ENCODE results near the gene RNF207. TPM values are rescaled to one million over a fixed set of nuclear protein-coding genes. Genes with fewer than 3 reads are reported as not detected.

The RNF207 gene
- total and polyA plus RNA-seq, 3 experiments from 2014 or later = 0.22 to 12.8 (median 10.8) TPM

GRCh38 chr1:6170116-6170741 lies 35.7 kb upstream of the RNF207 start:
- Mint-ChIP-seq H3K27me3 (peaks cover 18 to 24% of the 10 kb centered on the region in 2 donors), H3K4me1 (no peaks in the 10 kb centered on the region), H3K4me3 (no peak overlapping the region), H3K27ac (no peak overlapping the region), H3K36me3 (no peaks in the 10 kb centered on the region), H3K9me3 (no peaks in the 10 kb centered on the region)
- no peak for DNase-seq
- Histone ChIP-seq H3K27me3 (ENCODE audit: insufficient read depth, low read length, poor library complexity, severe bottlenecking) (no peaks in the 10 kb centered on the region), H3K4me1 (ENCODE audit: insufficient read depth, low read length) (no peaks in the 10 kb centered on the region), H3K4me3 (ENCODE audit: low read length) (no peak overlapping the region), H3K36me3 (ENCODE audit: insufficient read depth, low read length) (no peaks in the 10 kb centered on the region), H3K9me3 (ENCODE audit: low read length) (no peaks in the 10 kb centered on the region), H3K27ac (ENCODE audit: low read depth, low read length) (no peak overlapping the region)
- POLR2A ChIA-PET = no interaction called here
- CTCF ChIA-PET = no interaction called here

DNA sequence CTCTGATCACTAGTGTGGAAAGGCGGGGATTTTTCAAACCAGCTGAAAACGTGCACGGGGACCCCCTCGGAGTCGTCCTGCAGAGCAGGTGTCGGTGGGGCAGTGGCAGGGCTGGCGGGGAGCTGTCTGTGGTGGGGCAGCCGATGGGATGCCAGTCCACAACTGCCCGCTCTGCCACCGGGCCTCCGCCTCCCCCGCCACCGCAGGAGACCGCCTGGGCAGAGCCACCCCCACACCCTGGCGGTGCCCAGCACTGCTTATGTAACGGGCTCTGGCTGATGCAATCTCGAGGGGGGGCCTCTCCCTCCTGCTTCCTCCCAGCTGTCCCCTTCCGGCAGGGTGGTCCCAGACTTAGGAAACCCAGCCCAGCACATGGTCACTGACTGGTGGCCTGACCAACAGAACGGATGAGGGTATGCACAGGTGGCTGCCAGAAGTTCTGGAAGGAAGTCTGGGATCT lies 35.1 kb upstream of the RNF207 start:
- Mint-ChIP-seq H3K4me1 (no peaks in the 10 kb centered on the region), H3K9me3 (no peaks in the 10 kb centered on the region), H3K36me3 (no peaks in the 10 kb centered on the region), H3K27me3 (peaks cover 18 to 21% of the 10 kb centered on the region in 2 donors), H3K27ac (no peak overlapping the region), H3K4me3 (no peak overlapping the region)
- no peak for DNase-seq
- Histone ChIP-seq H3K9me3 (ENCODE audit: low read length) (no peaks in the 10 kb centered on the region), H3K4me3 (ENCODE audit: low read length) (no peak overlapping the region), H3K36me3 (ENCODE audit: insufficient read depth, low read length) (no peaks in the 10 kb centered on the region), H3K27me3 (ENCODE audit: insufficient read depth, low read length, poor library complexity, severe bottlenecking) (no peaks in the 10 kb centered on the region), H3K27ac (ENCODE audit: low read depth, low read length) (no peak overlapping the region), H3K4me1 (ENCODE audit: insufficient read depth, low read length) (no peaks in the 10 kb centered on the region)
- CTCF ChIA-PET = no interaction called here
- POLR2A ChIA-PET = no interaction called here

DNA sequence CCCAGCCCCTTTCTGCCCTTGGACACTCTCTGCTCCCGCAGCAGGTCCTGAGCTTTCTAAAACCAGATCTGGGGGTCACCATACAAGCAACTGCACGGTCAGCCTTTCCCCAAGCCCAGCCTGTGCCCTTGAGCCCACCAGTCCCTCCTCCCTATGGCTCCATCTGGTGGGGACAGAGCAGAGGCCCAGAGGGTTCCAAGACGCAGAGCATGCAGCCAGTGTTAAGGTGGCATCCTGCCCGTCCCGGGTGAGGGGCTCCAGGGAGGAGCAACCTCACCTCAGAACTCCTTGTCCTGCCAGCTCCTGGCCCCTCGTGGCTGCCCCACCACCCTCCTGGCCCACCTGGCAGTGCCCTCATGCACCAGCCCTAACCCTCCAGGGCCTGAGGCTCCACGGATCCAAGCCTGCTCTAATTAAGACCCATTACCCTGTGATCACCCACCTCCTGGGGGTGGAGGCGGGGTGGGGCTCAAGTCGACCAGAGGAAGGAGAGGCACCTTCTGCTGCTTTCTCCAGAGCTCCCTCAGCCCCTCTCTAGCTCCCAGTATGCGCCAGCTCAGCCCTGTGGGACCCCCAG lies 34.3 kb upstream of the RNF207 start:
- H3K9me3 Mint-ChIP-seq = no peaks in the 10 kb centered on the region
- POLR2A ChIA-PET = no interaction called here
- no peaks in the 10 kb centered on the region for H3K27me3 ChIP-seq (ENCODE audit: insufficient read depth, low read length, poor library complexity, severe bottlenecking)
- no peaks in the 10 kb centered on the region for H3K4me1 ChIP-seq (ENCODE audit: insufficient read depth, low read length)
- H3K36me3 Mint-ChIP-seq = no peaks in the 10 kb centered on the region
- H3K4me1 Mint-ChIP-seq = no peaks in the 10 kb centered on the region
- H3K4me3 ChIP-seq (ENCODE audit: low read length) = no peak overlapping the region
- H3K27me3 Mint-ChIP-seq = peaks cover 18 to 25% of the 10 kb centered on the region in 2 donors
- DNase-seq = no peak
- no peaks in the 10 kb centered on the region for H3K9me3 ChIP-seq (ENCODE audit: low read length)
- CTCF ChIA-PET = no interaction called here
- no peaks in the 10 kb centered on the region for H3K36me3 ChIP-seq (ENCODE audit: insufficient read depth, low read length)
- no peak overlapping the region for H3K4me3 Mint-ChIP-seq
- no peak overlapping the region for H3K27ac Mint-ChIP-seq
- H3K27ac ChIP-seq (ENCODE audit: low read depth, low read length) = no peak overlapping the region

DNA sequence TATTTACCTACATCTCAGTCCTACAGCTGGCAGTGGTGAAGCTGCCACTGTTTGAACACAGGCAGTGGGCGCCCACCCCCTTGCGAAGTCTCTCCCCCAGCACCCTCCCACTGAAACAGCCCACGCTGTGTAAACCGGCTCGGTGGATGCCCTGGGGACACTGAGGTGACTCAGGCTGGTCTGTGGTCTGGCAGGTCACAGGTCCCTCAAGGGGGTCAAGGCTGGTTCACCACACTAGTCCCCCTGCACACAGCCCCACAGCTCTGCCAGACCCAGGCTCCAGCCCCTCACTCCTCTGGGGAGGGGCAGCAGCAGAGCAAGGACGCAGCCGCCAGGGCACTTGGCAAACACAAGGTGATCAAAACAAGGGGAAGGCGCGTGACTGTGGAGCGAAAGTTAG lies 33.4 kb upstream of the RNF207 start:
- Histone ChIP-seq H3K9me3 (ENCODE audit: low read length) (no peaks in the 10 kb centered on the region), H3K27me3 (ENCODE audit: insufficient read depth, low read length, poor library complexity, severe bottlenecking) (peaks cover 3% of the 10 kb centered on the region), H3K27ac (ENCODE audit: low read depth, low read length) (no peak overlapping the region), H3K4me1 (ENCODE audit: insufficient read depth, low read length) (no peaks in the 10 kb centered on the region), H3K36me3 (ENCODE audit: insufficient read depth, low read length) (no peaks in the 10 kb centered on the region), H3K4me3 (ENCODE audit: low read length) (no peak overlapping the region)
- Mint-ChIP-seq H3K27me3 (peaks cover 23 to 29% of the 10 kb centered on the region in 2 donors), H3K27ac (no peak overlapping the region), H3K4me1 (peaks cover 1 to 3% (median 2%) of the 10 kb centered on the region in 3 donors), H3K9me3 (peaks cover 0 to 2% (median 0%) of the 10 kb centered on the region in 5 donors), H3K36me3 (peaks cover 0 to 1% (median 0%) of the 10 kb centered on the region in 3 donors), H3K4me3 (no peak overlapping the region)
- ChIA-PET CTCF (no interaction called here), POLR2A (no interaction called here)
- DNase-seq = peak in 1 of 5 donors; percentile 9

GRCh38 chr1:6174621-6175410 lies 31.1 kb upstream of the RNF207 start:
- H3K27me3 ChIP-seq (ENCODE audit: insufficient read depth, low read length, poor library complexity, severe bottlenecking) = peaks cover 13% of the 10 kb centered on the region
- H3K9me3 ChIP-seq (ENCODE audit: low read length) = no peaks in the 10 kb centered on the region

DNA sequence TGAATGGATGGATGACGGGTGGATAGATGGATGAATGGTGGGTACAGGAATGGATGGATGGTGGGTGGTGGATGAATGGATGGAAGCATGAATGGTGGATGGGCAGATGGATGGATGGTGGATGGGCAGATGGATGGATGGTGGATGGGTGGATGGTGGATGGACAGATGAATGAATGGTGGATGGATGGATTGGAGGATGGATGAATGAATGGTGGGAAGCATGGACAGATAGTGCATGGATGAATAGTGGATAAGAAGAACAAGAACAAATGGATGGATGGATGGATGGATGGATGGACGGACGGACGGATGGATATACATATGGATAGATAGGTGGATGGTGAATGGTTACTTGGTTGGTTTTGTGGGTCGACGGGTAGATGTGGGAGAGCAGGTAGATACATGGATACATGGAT lies 30.5 kb upstream of the RNF207 start:
- no peaks in the 10 kb centered on the region for H3K36me3 ChIP-seq (ENCODE audit: insufficient read depth, low read length)
- no peaks in the 10 kb centered on the region for H3K4me1 ChIP-seq (ENCODE audit: insufficient read depth, low read length)
- H3K36me3 Mint-ChIP-seq = peaks cover 0 to 2% (median 0%) of the 10 kb centered on the region in 3 donors
- H3K9me3 Mint-ChIP-seq = peaks cover 0 to 3% (median 0%) of the 10 kb centered on the region in 5 donors
- H3K9me3 ChIP-seq (ENCODE audit: low read length) = no peaks in the 10 kb centered on the region
- DNase-seq = no peak
- ChIA-PET CTCF (no interaction called here), POLR2A (no interaction called here)
- H3K4me3 Mint-ChIP-seq = no peak overlapping the region
- H3K4me3 ChIP-seq (ENCODE audit: low read length) = no peak overlapping the region
- peaks cover 7 to 14% (median 9%) of the 10 kb centered on the region in 3 donors for H3K4me1 Mint-ChIP-seq
- no peak overlapping the region for H3K27ac Mint-ChIP-seq
- H3K27ac ChIP-seq (ENCODE audit: low read depth, low read length) = no peak overlapping the region
- H3K27me3 Mint-ChIP-seq = peaks cover 31 to 36% of the 10 kb centered on the region in 2 donors
- peaks cover 13% of the 10 kb centered on the region for H3K27me3 ChIP-seq (ENCODE audit: insufficient read depth, low read length, poor library complexity, severe bottlenecking)

More at GRCh38 chr1:6174621-6175410, 31.1 kb upstream of the RNF207 start:
- H3K27ac ChIP-seq (ENCODE audit: low read depth, low read length) = no peak overlapping the region
- no peak overlapping the region for H3K4me3 ChIP-seq (ENCODE audit: low read length)
- DNase-seq = peak in 1 of 5 donors; percentile 7
- no peaks in the 10 kb centered on the region for H3K4me1 ChIP-seq (ENCODE audit: insufficient read depth, low read length)
- CTCF ChIA-PET = no interaction called here
- no peak overlapping the region for H3K4me3 Mint-ChIP-seq
- H3K36me3 Mint-ChIP-seq = peaks cover 0 to 2% (median 0%) of the 10 kb centered on the region in 3 donors
- no peaks in the 10 kb centered on the region for H3K36me3 ChIP-seq (ENCODE audit: insufficient read depth, low read length)
- no peak overlapping the region for H3K27ac Mint-ChIP-seq
- H3K4me1 Mint-ChIP-seq = peaks cover 7 to 14% (median 9%) of the 10 kb centered on the region in 3 donors
- peaks cover 31 to 36% of the 10 kb centered on the region in 2 donors for H3K27me3 Mint-ChIP-seq
- peaks cover 0 to 3% (median 0%) of the 10 kb centered on the region in 5 donors for H3K9me3 Mint-ChIP-seq
- POLR2A ChIA-PET = no interaction called here

- POLR2A ChIA-PET = no interaction called here
- Mint-ChIP-seq H3K27ac (no peak overlapping the region), H3K36me3 (peaks cover 0 to 2% (median 0%) of the 10 kb centered on the region in 3 donors), H3K4me1 (peaks cover 16 to 26% (median 20%) of the 10 kb centered on the region in 3 donors), H3K9me3 (peaks cover 0 to 3% (median 0%) of the 10 kb centered on the region in 5 donors), H3K4me3 (no peak overlapping the region), H3K27me3 (peaks cover 34 to 43% of the 10 kb centered on the region in 2 donors)
- H3K36me3 ChIP-seq (ENCODE audit: insufficient read depth, low read length) = no peaks in the 10 kb centered on the region
- no peak overlapping the region for H3K27ac ChIP-seq (ENCODE audit: low read depth, low read length)
- peaks cover 13% of the 10 kb centered on the region for H3K27me3 ChIP-seq (ENCODE audit: insufficient read depth, low read length, poor library complexity, severe bottlenecking)
- CTCF ChIA-PET = interaction anchor here (0.8 kb wide), 1 partner anchor 9 kb away, joined by 3 read pairs; no protein-coding TSS in a partner anchor
- no peaks in the 10 kb centered on the region for H3K4me1 ChIP-seq (ENCODE audit: insufficient read depth, low read length)
- no peak overlapping the region for H3K4me3 ChIP-seq (ENCODE audit: low read length)
- H3K9me3 ChIP-seq (ENCODE audit: low read length) = no peaks in the 10 kb centered on the region
- no peak for DNase-seq
Observed at GRCh38 chr1:6176779-6177178, 29.1 kb upstream of the RNF207 start.
